H9 (cell line): ENCODE data around the gene GPR155. TPM values are rescaled to one million over a fixed set of nuclear protein-coding genes. Genes with fewer than 3 reads are reported as not detected.

Experiments
- DNase-seq: peaks from one replicate; pipeline ENCODE4 v3.0.0-alpha.2; 2017
- H2AFZ ChIP-seq: one replicate; pipeline ENCODE4 v1.6.1; 2013; ENCODE audit warnings: mild to moderate bottlenecking, low read length, control low read depth, moderate library complexity
- H2AK5ac ChIP-seq: 2 replicates; pipeline ENCODE4 v1.6.1; 2013; ENCODE audit warnings: low read length, control low read depth, mixed read lengths; ENCODE audit not compliant: insufficient read length
- H2BK120ac ChIP-seq: one replicate; pipeline ENCODE4 v1.6.1; 2013; ENCODE audit warnings: low read depth, mild to moderate bottlenecking, low read length, control low read depth, inconsistent platforms; ENCODE audit not compliant: poor library complexity, severe bottlenecking
- H2BK12ac ChIP-seq: 2 replicates; pipeline ENCODE4 v1.6.1; 2013; ENCODE audit warnings: low read length, control low read depth, mixed read lengths, low read depth; ENCODE audit not compliant: insufficient read length
- H2BK15ac ChIP-seq: 2 replicates; pipeline ENCODE4 v1.6.1; 2013; ENCODE audit warnings: low read depth, low read length, control low read depth
- H2BK20ac ChIP-seq: one replicate; pipeline ENCODE4 v1.6.1; 2013; ENCODE audit warnings: low read depth, mild to moderate bottlenecking, low read length, control low read depth, inconsistent platforms; ENCODE audit not compliant: poor library complexity, severe bottlenecking
- H2BK5ac ChIP-seq: 2 replicates; pipeline ENCODE4 v1.6.1; 2013; ENCODE audit warnings: low read length, control low read depth, mixed read lengths; ENCODE audit not compliant: insufficient read length
- H3K14ac ChIP-seq: 2 replicates; pipeline ENCODE4 v1.6.1; 2013; ENCODE audit warnings: low read length, control low read depth; ENCODE audit not compliant: insufficient read depth
- H3K18ac ChIP-seq: 2 replicates; pipeline ENCODE4 v1.6.1; 2013; ENCODE audit warnings: low read depth, mild to moderate bottlenecking, mixed read lengths, low read length, control low read depth; ENCODE audit not compliant: insufficient read length
- H3K23ac ChIP-seq: 2 replicates; pipeline ENCODE4 v1.6.1; 2013; ENCODE audit warnings: low read length, control low read depth, mixed read lengths, low read depth; ENCODE audit not compliant: insufficient read length
- H3K23me2 ChIP-seq: 2 replicates; pipeline ENCODE4 v1.6.1; 2013; ENCODE audit warnings: low read depth, mild to moderate bottlenecking, mixed read lengths, low read length, control low read depth; ENCODE audit not compliant: insufficient read length, poor library complexity, severe bottlenecking
- H3K27ac ChIP-seq: 2 replicates; pipeline ENCODE4 v1.5.1; 2013; ENCODE audit warnings: low read length, control low read depth, mixed read lengths, low read depth; ENCODE audit not compliant: insufficient read length
- H3K27me3 ChIP-seq: 2 replicates; pipeline ENCODE4 v1.6.1; 2013; ENCODE audit warnings: low read length, control low read depth, inconsistent platforms; ENCODE audit not compliant: insufficient read depth
- H3K4ac ChIP-seq: 2 replicates; pipeline ENCODE4 v1.6.1; 2013; ENCODE audit warnings: low read depth, mild to moderate bottlenecking, control low read depth, inconsistent platforms, low read length, moderate library complexity
- H3K4me1 ChIP-seq: 2 replicates; pipeline ENCODE4 v1.6.1; 2013; ENCODE audit warnings: low read length, control low read depth, inconsistent platforms; ENCODE audit not compliant: insufficient read depth
- H3K4me2 ChIP-seq: 2 replicates; pipeline ENCODE4 v1.6.1; 2013; ENCODE audit warnings: low read length, control low read depth, mixed read lengths; ENCODE audit not compliant: insufficient read length, insufficient read depth
- H3K56ac ChIP-seq: 2 replicates; pipeline ENCODE4 v1.6.1; 2013; ENCODE audit warnings: low read depth, mild to moderate bottlenecking, mixed read lengths, low read length, control low read depth; ENCODE audit not compliant: insufficient read length
- H3K79me1 ChIP-seq: 2 replicates; pipeline ENCODE4 v1.6.1; 2013; ENCODE audit warnings: low read depth, mild to moderate bottlenecking, moderate library complexity, low read length, control low read depth, inconsistent platforms; ENCODE audit not compliant: insufficient read depth, poor library complexity, severe bottlenecking
- H3K79me2 ChIP-seq: 2 replicates; pipeline ENCODE4 v1.6.1; 2013; ENCODE audit warnings: low read length, control low read depth, inconsistent platforms; ENCODE audit not compliant: insufficient read depth
- H3K9ac ChIP-seq: 2 replicates; pipeline ENCODE4 v1.6.1; 2013; ENCODE audit warnings: low read length, control low read depth, mixed read lengths; ENCODE audit not compliant: insufficient read length; ENCODE audit errors: extremely low read depth
- H3K9me3 ChIP-seq: one replicate; pipeline ENCODE4 v1.6.1; 2013; ENCODE audit warnings: low read depth, low read length, inconsistent platforms; ENCODE audit not compliant: control insufficient read depth
- H3T11ph ChIP-seq: one replicate; pipeline ENCODE4 v1.6.1; 2013; ENCODE audit warnings: mild to moderate bottlenecking, low read length, control low read depth, inconsistent platforms
- H4K20me1 ChIP-seq: one replicate; pipeline ENCODE4 v1.6.1; 2013; ENCODE audit not compliant: control insufficient read depth, insufficient read length, insufficient read depth
- H4K5ac ChIP-seq: 2 replicates; pipeline ENCODE4 v1.6.1; 2013; ENCODE audit warnings: low read depth, mild to moderate bottlenecking, mixed read lengths, low read length, control low read depth; ENCODE audit not compliant: insufficient read length
- H4K8ac ChIP-seq: replicated peaks from 2 replicates; pipeline ENCODE4 v1.6.1; 2013; ENCODE audit warnings: low read length, control low read depth, mixed read lengths, low read depth; ENCODE audit not compliant: insufficient read length
- H4K91ac ChIP-seq: 2 replicates; pipeline ENCODE4 v1.6.1; 2013; ENCODE audit warnings: low read depth, mild to moderate bottlenecking, moderate library complexity, mixed read lengths, low read length, control low read depth; ENCODE audit not compliant: insufficient read length
- H3K27ac Mint-ChIP-seq, 3 experiments: 2 replicates in 2 of 3; 3 replicates in 1 of 3; pipeline ENCODE4 v1.8.0; 2020 to 2021; ENCODE audit warnings: mixed read lengths in 3 of 3, mild to moderate bottlenecking in 1 of 3, moderate library complexity in 1 of 3
- H3K27me3 Mint-ChIP-seq: 2 replicates; pipeline ENCODE4 v1.8.0; 2021; ENCODE audit warnings: low read depth, mild to moderate bottlenecking, moderate library complexity, mixed read lengths
- H3K36me3 Mint-ChIP-seq, 3 experiments: 2 replicates in 2 of 3; 3 replicates in 1 of 3; pipeline ENCODE4 v1.8.0; 2020 to 2021; ENCODE audit warnings: low read depth in 3 of 3, mixed read lengths in 3 of 3; ENCODE audit not compliant: insufficient read depth in 1 of 3
- H3K4me1 Mint-ChIP-seq, 2 experiments: 2 replicates each; pipeline ENCODE4 v1.8.0; 2020; ENCODE audit warnings: mixed read lengths in 2 of 2
- H3K4me3 Mint-ChIP-seq, 2 experiments: 2 replicates in 1 of 2; 3 replicates in 1 of 2; pipeline ENCODE4 v1.8.0; 2020 to 2021; ENCODE audit warnings: mild to moderate bottlenecking in 2 of 2, mixed read lengths in 2 of 2, moderate library complexity in 1 of 2
- H3K9me3 Mint-ChIP-seq, 2 experiments: 2 replicates in 1 of 2; 3 replicates in 1 of 2; pipeline ENCODE4 v1.8.0; 2020; ENCODE audit warnings: mild to moderate bottlenecking in 2 of 2, mixed read lengths in 2 of 2, moderate library complexity in 1 of 2
- CTCF ChIP-seq: fragments of 200-600 bp; sonication (generic); conservative IDR thresholded peaks from 3 replicates; pipeline ENCODE4 v1.8.0; 2021; ENCODE audit warnings: antibody characterized with exemption, mild to moderate bottlenecking
- WGBS: extraction: QIAGEN DNeasy Blood & Tissue Kit; methylation state at CpG from one replicate; pipeline ENCODE4 v1.1.7; 2013; ENCODE audit warnings: missing lambda C conversion rate, low lambda C conversion rate, mixed read lengths; ENCODE audit not compliant: insufficient read length; ENCODE audit errors: extremely low coverage; 5-methylcytosine and 5-hydroxymethylcytosine counted together
- total RNA-seq: library from RNA; stranded (reverse); gene quantifications from 2 replicates; pipeline ENCODE4 v1.2.1, GENCODE V29; 2021

GPR155 gene
- total RNA-seq, 1 experiment from 2014 or later = 0.35 TPM

GRCh38 chr2:174503161-174503809, 16.5 kb upstream of the GPR155 start:
- Histone ChIP-seq H3T11ph (no peak overlapping the region), H4K20me1 (no peaks in the 10 kb centered on the region), H3K9me3 (no peaks in the 10 kb centered on the region), H3K9ac (no peak overlapping the region), H3K27ac (no peak overlapping the region), H2BK15ac (no peak overlapping the region), H3K4me2 (no peak overlapping the region), H2AK5ac (no peak overlapping the region), H3K4me1 (no peaks in the 10 kb centered on the region), H3K79me1 (no peaks in the 10 kb centered on the region), H2BK12ac (no peak overlapping the region), H2BK5ac (no peak overlapping the region), H3K79me2 (no peaks in the 10 kb centered on the region), H3K23ac (no peak overlapping the region), H3K4ac (no peak overlapping the region), H2AFZ (no peak overlapping the region), H3K14ac (no peak overlapping the region), H2BK20ac (no peak overlapping the region), H3K18ac (no peak overlapping the region), H4K5ac (no peak overlapping the region), H4K8ac (no peak overlapping the region), H3K23me2 (no peaks in the 10 kb centered on the region), H2BK120ac (no peak overlapping the region), H3K27me3 (no peaks in the 10 kb centered on the region), H3K56ac (no peak overlapping the region), H4K91ac (no peak overlapping the region)
- no peak overlapping the region for H3K4me3 Mint-ChIP-seq
- peaks cover 16% of the 10 kb centered on the region for H3K27me3 Mint-ChIP-seq
- no peak for DNase-seq
- peaks cover 15 to 23% of the 10 kb centered on the region in 2 experiments for H3K9me3 Mint-ChIP-seq
- peaks cover 0 to 6% (median 3%) of the 10 kb centered on the region in 3 experiments; a peak in 4 of 7 replicates for H3K36me3 Mint-ChIP-seq
- no peak for TF ChIP-seq CTCF
- no CpG with 5 or more reads among the region's 3 CpGs for WGBS
- H3K4me1 Mint-ChIP-seq = no peaks in the 10 kb centered on the region
- H3K27ac Mint-ChIP-seq = no peak overlapping the region
